NCI-H2196 (cell line): ENCODE results near the gene SEC23B.
"Not testable (repeated sequence)": the region's sequence is repeated elsewhere in the genome, so short reads cannot be mapped to it uniquely, and the experiment has no call there.

ENCODE experiments used
- DNase-seq: peaks from one replicate; lab custom pipeline; 2025; ENCODE audit not compliant: unreplicated experiment; lab: John Stamatoyannopoulos, UW

SEC23B gene

DNA sequence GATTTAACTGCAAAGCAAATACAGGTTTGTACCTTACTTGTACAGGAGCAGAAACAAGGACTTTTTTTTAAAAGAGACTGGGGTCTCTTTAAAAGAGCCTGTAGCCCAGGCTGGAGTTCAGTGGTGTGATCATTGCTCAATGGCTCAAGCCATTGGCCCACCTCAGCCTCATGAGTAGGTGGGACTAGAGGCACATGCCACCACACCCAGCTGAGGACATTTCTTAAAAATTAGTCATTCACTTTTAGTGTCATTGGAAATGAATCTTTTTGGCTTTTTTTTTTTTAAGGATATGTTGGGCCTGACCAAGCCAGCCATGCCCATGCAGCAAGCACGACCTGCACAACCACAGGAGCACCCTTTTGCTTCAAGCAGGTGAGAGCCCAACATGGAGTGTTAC is 16.9 kb downstream of the SEC23B start:
- no peak for DNase-seq

DNA sequence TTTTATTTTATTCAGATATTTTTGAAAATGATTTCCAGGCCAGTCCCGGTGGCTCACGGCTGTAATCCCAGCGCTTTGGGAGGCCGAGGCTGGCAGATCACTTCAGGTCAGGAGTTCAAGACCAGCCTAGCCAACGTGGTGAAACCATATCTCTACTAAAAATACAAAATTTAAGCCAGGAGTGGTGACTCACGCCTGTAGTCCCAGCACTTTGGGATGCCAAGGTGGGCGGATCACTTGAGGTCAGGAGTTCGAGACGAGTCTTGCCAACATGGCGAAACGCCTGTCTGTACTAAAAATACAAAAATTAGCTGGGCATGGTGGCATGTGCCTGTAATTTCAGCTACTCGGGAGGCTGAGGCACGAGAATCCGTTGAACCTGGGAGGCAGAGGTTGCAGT is 19.0 kb downstream of the SEC23B start:
- not testable (repeated sequence) for DNase-seq

DNA sequence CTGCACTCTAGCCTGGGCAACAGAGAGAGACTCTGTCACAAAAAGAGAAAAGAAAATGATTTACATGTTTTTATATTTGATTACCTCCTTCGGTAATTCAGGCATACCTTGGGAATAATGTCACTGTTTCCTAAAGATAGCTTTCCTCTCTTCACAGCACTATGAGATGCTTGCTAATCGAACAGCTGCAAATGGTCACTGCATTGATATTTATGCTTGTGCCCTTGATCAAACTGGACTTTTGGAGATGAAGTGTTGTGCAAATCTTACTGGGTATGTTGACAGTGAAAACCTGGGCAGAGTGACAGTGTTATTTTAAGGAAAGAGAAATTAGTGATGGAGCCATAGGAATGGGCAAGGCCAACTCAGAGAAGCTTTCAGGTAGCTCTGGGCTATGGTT is 19.6 kb downstream of the SEC23B start:
- DNase-seq = no peak

DNA sequence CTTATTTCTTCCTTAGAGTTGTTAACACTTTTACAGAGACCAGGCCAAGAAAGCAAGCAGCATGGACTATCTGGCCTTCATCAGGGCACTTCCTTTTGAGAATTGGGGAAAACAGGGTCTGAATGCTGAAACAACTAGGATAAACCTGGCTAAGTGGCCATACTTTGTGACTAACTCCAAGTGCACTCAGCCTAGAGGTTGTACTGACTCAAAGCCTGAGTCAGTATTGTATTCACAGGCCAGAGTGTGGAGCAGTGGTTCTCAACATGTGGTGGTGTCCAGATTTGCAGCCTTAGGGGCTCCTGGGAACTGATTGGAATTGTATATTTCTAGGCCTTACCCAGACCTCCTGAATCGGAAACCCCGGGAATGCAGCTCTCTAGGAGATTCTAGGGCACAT is 20.1 kb downstream of the SEC23B start:
- no peak for DNase-seq

DNA sequence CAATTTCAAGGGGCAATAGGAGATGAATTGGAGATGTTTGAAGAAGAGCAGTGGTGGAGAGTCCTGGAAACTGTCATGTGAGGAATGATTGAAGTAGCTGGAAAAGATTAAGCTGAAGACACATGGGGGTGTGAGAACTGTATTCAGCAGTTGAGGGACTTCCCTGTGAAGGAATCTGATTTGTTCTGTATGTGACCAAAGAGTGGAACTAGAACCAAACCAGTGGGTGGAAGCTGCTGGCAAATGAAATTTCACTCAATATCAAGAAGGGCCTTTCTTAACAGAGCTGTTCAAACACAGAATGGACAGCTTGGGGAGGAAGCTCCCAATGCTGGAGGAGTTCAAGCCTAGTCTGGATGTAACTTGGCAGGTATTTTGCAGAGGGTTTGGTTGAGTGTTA is 21.3 kb downstream of the SEC23B start:
- DNase-seq = no peak

DNA sequence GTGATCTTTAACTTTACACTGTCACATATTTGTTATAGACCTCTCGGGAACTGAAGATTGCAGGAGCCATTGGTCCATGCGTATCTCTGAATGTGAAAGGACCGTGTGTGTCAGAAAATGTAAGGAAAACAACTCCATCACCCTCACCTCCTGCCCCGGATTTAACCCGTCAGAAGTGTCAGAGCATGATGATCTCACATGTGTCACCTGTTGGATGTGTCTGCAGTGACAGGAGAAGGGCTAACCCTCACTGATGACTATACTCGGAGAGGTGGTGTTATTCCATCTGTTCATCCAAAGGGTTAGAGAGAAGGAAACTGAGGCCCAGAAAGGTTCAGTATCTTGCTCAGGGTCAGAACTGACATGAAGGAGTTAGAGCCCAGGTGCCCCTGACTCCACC is 24.9 kb downstream of the SEC23B start:
- no peak for DNase-seq

DNA sequence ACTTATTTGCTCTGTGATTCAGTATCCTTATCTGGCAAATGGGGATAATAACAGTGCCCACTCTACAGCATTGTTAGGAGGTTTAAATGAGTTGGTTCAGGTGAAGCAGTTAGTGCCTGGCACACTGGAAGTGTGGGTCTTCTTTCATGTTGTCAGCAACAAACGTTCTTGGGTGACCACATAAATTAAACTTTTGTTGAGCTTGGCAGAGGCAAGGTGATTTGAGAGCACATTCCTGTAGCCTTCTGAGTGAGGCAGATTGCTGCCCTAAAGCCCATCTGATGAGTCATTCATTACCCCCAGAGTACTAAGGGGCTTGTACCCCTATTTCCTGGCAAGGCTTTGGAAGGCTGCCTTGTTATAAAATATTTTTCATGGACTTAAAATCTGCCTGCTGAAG is 25.8 kb downstream of the SEC23B start:
- DNase-seq = no peak

DNA sequence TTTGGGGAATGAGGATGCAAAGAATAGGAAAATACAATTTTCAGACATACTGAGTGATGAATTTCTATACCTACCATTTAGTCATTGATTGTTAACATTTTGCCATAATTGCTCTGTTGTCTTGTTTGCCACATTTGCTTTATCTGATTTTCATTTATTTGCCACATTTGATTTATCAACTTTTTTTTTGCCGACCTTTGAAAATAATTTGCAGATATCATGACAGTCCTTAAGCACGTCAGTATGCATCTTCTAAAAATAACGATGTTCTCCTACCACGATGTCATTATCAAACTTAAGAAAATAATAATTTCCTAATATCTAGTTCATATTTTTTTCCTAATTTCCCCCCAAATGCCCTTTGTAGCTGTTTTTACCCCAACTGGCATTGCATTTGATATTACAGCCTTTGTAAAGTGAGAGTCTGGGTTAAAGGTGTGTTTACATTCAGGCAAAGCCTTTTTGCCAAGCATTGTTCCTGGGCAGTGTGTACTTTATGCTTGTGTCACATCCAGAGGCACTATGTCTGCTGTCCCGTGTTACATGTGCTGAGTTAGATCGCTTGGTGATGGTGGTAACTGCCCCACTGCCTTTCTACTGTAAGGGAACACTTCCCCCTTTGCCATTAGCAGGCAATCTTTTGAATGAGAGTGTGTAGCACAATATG is 26.4 kb downstream of the SEC23B start:
- DNase-seq = no peak

DNA sequence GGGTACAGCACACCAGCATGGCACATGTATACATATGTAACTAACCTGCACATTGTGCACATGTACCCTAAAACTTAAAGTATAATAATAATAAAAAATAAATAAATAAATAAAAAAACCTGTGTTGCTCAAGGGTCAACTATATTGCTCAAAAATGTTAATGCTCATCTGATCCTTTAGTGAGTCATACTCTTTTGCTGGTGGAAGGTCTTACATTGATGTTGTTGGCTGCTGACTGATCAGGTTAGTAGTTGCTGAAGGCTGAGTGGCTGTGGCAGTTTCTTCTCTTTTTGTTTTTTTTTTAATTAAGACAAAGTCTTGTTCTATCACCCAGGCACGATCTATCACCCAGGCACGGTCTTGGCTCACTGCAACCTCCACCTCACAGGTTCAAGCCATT is 29.9 kb downstream of the SEC23B start:
- DNase-seq = no peak

DNA sequence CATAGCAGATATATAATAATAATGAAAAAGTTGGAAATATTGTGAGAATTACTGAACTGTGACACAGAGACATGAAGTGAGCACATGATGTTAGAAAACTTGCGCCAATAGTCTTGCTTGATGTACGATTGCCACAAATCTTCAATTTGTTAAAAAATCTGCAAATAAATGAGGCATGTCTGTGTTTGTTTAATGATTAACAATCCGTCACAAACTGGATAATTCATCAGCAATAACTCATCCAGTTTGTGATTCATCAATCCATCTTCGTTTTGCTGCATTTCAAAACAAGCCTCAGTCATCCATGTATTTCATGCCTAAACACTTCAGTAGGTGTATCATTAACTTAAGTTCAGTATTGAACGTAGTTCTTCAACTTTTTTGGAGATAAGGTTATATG is 34.0 kb downstream of the SEC23B start:
- no peak for DNase-seq

DNA sequence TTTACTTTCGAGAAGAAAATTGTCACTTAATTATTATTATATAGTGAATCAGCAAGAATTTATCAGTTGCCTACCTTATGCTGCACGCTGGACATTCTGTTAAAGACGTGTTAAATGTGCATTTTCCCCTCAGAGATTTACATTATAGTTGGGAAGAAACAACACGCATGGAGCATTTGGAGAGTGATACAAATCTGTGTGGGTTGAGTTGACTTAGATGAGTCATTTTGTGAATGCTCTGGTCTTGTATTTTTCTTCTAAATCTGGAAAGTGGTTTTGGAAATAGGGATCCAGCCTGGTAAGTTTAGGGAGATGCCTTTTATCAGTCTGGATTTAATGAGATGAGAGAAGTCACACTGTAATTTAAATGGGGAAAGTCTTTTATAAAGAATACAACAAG is 35.5 kb downstream of the SEC23B start:
- DNase-seq = no peak

DNA sequence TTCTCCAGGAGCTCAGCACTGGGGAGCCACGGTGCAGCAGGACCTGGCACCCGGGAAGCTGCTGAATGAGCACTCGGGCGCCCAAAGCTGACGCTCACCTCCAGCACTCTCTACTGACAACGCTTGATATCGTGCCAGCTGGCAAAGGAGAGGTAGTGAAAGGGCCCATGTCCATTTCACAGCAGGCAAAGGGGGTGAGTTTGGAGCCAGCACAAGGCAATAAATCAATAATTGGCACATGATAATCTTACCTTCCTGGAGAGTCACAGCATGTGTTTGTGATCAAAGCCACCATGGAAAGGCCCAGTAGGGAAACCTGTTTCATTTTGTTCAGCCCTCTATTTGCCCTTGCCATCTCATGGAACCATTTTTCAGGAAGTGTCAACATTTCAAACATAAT is 36.2 kb downstream of the SEC23B start:
- peak; percentile 92 for DNase-seq

DNA sequence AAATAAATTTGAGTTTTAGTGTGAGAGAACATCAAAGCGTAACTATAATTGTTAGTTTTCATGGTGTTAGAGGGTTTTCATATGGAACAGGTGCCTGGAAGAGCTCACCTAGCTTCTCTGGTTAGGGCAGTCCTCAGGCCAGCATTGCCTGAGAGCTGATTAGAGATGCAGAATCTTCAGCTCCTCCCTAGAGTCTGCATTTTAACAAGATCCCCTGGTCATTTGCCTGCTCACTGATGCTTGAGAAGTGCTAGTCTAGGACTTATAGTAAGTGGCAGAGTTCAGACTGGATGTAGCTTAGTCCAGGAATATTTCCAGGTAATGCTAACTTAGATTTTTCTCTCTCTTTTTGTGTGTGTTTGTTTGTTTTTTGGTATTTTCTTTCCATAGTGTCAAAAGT is 37.8 kb downstream of the SEC23B start:
- DNase-seq = no peak

DNA sequence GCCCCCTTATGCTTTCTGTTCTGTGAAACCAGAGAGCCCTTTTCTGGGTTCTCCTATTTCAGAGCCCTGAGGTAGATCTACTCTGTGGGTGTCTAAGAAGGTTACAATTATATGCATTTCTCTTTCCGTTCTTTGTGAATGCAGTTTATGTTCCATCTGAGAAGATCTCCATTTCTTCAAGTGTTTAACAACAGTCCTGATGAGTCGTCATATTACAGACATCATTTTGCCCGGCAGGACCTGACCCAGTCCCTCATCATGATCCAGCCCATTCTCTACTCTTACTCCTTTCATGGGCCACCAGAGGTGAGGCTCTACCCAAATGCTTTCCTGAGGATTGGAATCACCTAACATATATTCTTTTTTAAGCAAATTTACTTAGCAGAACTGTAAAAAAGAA is 40.7 kb downstream of the SEC23B start:
- DNase-seq = no peak

DNA sequence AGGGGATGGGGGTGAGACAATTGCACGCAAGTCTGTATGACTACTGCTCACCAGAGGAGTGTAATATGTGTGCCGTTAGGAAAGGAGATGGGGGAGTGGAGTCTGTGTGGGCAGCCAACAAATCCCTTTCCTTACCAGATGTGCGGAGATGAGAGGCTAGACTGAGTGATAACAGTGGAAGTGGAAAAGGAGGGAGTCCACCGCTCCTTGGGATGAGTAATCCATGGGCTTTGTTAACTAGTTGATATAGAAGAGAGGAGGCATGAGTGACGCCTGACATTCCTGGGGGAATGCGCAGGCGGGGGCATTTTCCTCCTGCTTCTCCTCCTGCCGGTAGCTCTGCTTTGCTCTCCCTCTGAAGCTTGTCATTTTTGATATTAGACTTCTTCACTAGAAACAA is 46.0 kb downstream of the SEC23B start:
- no peak for DNase-seq

DNA sequence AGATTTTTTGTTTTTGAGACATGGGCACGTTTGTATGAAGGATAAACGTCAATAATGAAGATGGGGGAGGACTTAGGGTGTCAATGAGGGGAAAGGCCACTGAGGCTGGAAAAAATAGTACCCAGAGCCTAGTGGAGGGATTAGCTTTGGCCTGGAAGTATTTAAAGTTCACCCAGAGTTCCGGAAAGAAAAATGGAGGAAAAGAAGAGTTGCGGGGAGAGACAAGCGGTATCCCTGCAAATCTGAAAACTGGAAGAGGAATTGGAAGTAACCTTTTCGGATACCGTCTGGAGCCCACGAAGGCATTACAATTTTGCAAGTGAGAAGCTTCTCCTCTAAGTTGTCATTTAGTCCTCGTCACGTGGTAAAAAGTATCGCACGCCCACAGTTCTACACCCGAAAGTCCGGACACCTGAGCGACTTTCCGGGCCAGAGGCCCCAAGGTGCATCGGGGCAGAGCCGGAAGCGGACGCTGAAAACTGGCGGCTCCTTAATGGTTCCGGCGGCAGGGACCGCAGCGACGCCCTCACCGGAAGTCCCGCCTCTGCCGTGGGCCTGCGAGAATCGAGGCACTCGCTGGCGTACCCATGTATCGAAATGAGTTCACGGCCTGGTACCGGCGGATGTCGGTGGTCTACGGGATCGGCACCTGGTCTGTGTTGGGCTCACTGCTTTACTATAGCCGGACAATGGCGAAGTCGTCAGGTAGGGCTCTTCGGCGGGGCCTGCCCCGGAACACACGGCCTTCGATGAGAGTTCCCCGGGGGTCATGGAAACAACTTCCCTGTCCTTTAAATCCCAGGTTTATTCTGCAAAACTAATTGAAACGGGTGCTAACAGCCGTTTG is 59.4 kb downstream of the SEC23B start, which contains the start of gene SMIM26:
Gene SMIM26 (plus strand): TSS at position 541 of the 847 bp plus-strand sequence. CDS start 47 bp downstream, at position 588.
- peak; percentile 98 for DNase-seq

DNA sequence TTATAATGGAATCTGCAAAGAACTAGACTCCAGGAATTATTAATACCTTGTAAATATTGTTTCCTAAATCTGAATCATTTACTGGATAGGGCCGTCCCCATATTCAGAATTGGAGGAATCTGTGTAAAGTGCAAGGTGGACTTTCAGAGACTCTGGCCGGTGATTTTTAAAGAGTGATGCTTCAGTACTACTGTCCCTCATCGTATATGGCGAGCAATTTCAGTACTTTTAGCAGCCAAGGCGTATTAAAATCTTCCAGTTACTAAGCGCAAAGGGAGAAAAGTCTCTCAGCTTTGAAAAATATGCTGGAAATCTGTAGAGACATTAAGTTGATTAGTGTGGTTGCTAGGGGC is 60.0 kb downstream of the SEC23B start:
- no peak for DNase-seq

DNA sequence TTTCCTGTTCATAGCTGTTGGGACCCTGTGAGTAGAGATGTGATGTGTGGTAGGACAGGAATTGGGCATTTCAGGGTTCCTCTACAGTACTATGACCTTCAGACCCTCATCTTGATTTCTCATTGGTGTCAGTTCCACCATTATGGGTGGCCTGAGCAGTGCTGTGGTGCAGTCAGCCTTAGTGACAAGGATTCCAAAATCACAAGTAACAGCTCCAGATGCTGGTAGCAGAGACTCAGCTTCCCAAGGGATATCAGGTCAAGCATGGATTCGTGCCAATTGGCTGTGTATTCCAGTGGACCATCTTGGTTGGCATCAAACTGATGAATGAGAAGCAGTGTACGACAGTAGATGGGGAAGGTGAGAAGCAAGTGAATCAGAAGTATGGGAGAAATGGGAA is 63.3 kb downstream of the SEC23B start:
- DNase-seq = no peak

DNA sequence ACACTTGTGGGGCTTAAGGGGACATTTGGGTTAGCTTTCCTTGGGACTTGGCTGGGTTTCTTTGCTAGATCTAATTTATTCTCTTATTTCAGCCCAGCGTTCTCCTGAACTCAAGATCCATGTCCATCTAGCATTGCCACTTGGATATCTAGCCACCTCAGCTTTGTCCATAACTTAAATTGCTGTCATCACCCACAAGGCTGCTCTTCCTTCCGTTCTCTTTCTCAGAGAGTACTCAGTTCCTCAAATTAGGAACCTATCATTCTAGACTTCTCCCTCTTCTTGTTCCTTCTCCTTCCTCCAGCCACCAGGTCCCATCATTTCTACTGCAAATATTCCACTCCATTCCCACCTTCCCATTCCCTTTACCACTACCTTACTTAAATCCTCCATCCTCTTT is 63.8 kb downstream of the SEC23B start:
- no peak for DNase-seq

DNA sequence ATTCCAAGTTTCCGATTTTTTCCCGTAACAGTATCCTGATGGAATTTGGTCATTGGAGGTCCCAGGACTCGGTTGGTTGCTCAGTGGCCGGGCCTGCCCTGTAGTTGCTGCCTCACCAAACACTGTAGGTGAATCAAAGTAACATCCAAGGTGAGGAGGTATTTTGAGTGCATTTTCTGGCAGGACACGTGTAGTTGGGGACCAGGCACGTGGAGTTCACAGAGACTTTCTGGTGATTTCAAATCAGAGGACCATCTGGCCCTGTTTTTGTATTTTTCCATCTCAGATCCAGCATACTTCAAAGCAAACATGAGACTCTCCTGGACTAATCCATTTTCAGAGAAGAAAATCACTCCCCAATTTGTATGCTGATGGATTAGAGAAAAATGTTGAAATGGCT is 70.2 kb downstream of the SEC23B start:
- DNase-seq = no peak

DNA sequence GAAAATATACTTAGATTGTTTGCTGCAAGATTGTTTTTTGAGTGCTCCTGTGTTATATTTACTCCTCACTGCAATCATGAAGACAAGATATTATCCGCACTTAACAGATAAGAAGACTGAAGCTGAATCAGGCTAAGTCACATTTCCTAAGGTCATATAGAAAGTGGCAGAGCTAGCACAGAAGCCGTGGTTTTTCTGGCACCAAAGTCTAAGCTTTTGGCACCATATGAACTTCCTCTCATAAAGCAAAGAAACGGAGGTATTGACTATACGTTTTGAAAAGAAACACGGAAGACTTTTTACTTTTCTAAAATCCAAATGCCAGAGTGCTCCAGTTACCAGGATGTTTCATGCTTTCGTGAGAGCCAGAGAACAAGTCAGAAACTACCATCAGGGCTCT is 70.8 kb downstream of the SEC23B start:
- DNase-seq = no peak

DNA sequence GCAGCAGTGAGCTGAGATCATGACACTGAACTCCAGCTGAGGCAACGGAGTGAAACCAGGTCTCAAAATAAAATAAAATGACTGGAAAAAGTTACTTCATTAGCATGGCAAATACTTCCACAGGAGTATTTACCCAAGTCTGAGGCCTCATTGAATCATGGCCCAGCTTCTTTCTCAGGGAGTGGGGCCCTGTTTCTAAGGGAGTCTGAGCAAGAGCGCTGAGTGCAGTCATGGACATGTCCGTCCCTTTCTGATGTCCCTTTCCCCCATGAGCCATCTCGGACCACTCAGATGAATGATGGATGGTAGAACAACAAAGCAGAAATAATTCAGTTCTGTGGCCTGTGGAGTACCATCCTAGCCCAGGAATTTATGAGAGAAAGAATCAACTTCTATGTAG is 72.3 kb downstream of the SEC23B start:
- DNase-seq = no peak

DNA sequence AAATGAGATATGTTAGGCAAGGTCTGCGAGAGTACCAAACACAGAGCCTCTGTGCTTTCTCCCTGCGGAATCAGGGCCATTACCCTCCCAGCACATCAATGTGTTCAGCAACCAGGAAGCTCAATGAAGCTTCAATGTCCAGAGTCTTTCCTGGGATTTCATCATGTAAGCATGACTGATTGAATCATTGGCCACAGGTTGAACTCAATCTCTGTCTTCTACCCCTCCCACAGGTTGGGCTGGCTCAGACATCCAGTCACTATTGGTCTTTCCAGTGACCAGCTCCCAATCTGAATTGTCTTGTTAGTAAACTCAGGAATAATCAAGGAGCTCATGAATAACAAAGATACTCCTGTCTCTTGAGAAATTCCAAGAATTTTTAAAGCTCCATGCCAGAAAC is 77.4 kb downstream of the SEC23B start:
- no peak for DNase-seq
